Aorta (tissue), 5 donors: Measurements from ENCODE around the gene WWOX. TPM values are rescaled to one million over a fixed set of nuclear protein-coding genes. Genes with fewer than 3 reads are reported as not detected.

Experiments used
- ATAC-seq: fragments of 200-7000 bp; cut with Tn5 transposase; one replicate; pipeline ENCODE4 v1.9.1; 2022; ENCODE audit warnings: moderate library complexity; ENCODE audit not compliant: low FRiP score
- DNase-seq, 2 donors: peaks; one replicate each; pipeline ENCODE4 v3.0.0-alpha.2; 2020
- H3K27ac ChIP-seq, 2 donors: one replicate each; pipeline ENCODE4 v1.5.1; 2013; ENCODE audit warnings: low read length in 2 of 2, mild to moderate bottlenecking in 2 of 2, moderate library complexity in 2 of 2, control low read depth in 1 of 2, inconsistent platforms in 1 of 2, low read depth in 1 of 2
- H3K27me3 ChIP-seq, 2 donors: one replicate each; pipeline ENCODE4 v1.6.1; 2013; ENCODE audit warnings: control low read depth in 1 of 2, low read length in 1 of 2, mild to moderate bottlenecking in 1 of 2, moderate library complexity in 1 of 2; ENCODE audit not compliant: insufficient read depth in 2 of 2, control insufficient read depth in 1 of 2
- H3K36me3 ChIP-seq, 2 donors: one replicate each; pipeline ENCODE4 v1.6.1; 2013; ENCODE audit warnings: control low read depth in 1 of 2, low read length in 1 of 2, mild to moderate bottlenecking in 1 of 2; ENCODE audit not compliant: insufficient read depth in 2 of 2, control insufficient read depth in 1 of 2
- H3K4me1 ChIP-seq, 2 donors: one replicate each; pipeline ENCODE4 v1.6.1; 2013; ENCODE audit warnings: low read length in 2 of 2, control low read depth in 1 of 2, mild to moderate bottlenecking in 1 of 2, moderate library complexity in 1 of 2; ENCODE audit not compliant: insufficient read depth in 2 of 2, control insufficient read depth in 1 of 2
- H3K4me3 ChIP-seq, 2 donors: one replicate each; pipeline ENCODE4 v1.5.1; 2013; ENCODE audit warnings: low read length in 2 of 2, control low read depth in 1 of 2, mild to moderate bottlenecking in 1 of 2
- H3K9me3 ChIP-seq: one replicate; pipeline ENCODE4 v1.6.1; 2013; ENCODE audit warnings: mild to moderate bottlenecking, low read length; ENCODE audit not compliant: control insufficient read depth
- WGBS, 2 donors: extraction: QIAGEN DNeasy Blood & Tissue Kit; methylation state at CpG; one replicate each; pipeline ENCODE4 v1.1.7; 2013; 5-methylcytosine and 5-hydroxymethylcytosine counted together
- intact Hi-C, 2 donors: fragments of 100-400 bp; cut with DNase I; formaldehyde crosslinking; loops; one replicate each; pipeline versions ENCODE4 v1.14.2 to v1.15.0; 2022
- polyA plus RNA-seq, 2 donors: library from polyadenylated mRNA; stranded (reverse); fragments of 200-250 nt; gene quantifications; one replicate each; pipeline ENCODE4 v1.2.3, GENCODE V29; 2013
- total RNA-seq, 2 donors: library from RNA; stranded (reverse); fragmentation: NEBNext Ultra II Directional; extraction: Animal tissue kit (Norgen Biotek cat#: 25700); gene quantifications; one replicate each; pipeline ENCODE4 v1.2.1, GENCODE V29; 2021
- donor health status: healthy with polysubstance abuse.
- donor health status: Bipolar disorder and iron deficiency.
- donor health status: DM: no; HTN: no; CAD: no.
- donor health status: DM: no; HTN: no; CAD: no.
- donor health status: DM: yes; HTN: yes; CAD: no.

Gene WWOX
- total and polyA plus RNA-seq, 4 donors, result 11.2 to 30.9 (median 14.6) TPM

DNA sequence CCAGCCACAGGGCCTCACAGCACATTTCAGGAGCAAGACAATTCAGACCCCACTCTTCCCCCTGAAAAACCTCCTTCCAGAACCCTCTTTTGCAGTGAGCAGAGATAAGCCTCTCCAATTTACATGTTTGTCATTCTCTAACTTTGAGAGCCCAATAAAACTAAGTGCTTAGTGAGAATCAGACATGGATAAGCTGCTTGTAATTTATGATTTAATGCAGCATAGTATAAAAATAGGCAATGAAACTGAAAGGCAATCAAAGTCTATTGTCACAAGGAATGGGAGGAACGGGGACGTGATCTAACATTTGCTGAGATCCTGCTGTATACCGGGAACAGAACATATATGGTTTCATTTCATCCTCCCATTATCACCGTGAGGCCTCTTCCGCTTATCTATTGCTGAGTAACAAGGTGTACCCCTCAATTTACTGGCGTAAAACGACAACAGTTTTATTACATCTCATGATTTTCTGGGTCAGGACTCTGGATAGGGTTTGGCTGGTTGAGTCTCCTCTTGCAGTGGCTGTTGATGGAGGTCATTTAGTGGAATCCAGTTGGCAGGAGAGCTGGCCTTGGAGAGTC lies 903.7 kb downstream of the WWOX start:
- intact Hi-C loops, result no loop called here
- ATAC-seq (no peak), DNase-seq (no peak)
- 97% methylated on average over 7 of the region's 7 CpGs for WGBS, 2 donors
- Histone ChIP-seq H3K9me3 (no peaks in the 10 kb centered on the region), H3K36me3 (no peaks in the 10 kb centered on the region), H3K27me3 (no peaks in the 10 kb centered on the region), H3K4me3 (no peak overlapping the region), H3K27ac (no peak overlapping the region), H3K4me1 (peaks cover 0 to 3% of the 10 kb centered on the region in 2 donors)

DNA sequence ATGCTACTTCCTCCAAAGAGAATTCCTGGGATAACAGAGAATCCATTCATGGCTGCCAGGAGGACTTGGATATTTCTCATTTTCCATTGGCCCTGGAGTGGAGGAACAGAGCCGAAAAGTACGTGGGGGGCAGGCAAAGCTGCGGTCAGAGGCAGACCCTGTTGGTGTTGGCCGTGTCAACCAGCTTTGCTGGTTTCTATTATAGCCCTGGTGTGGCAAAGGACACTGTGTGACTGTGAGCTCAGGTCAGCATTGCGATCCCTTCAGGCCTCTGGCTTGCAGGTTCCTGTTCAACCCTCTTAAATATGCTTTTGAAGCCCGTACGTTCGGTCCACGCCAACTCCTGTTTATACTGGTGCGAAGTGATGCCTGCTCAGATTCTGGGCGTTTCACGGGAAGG lies 904.9 kb downstream of the WWOX start:
- no peak overlapping the region for H3K4me3 ChIP-seq
- WGBS, 2 donors, result 46 to 50% methylated on average over 12 of the region's 12 CpGs
- H3K4me1 ChIP-seq, result peaks cover 0 to 3% of the 10 kb centered on the region in 2 donors
- ATAC-seq, result no peak
- H3K36me3 ChIP-seq, result no peaks in the 10 kb centered on the region
- no peaks in the 10 kb centered on the region for H3K27me3 ChIP-seq
- H3K9me3 ChIP-seq, result no peaks in the 10 kb centered on the region
- intact Hi-C loops, result no loop called here
- H3K27ac ChIP-seq, result no peak overlapping the region
- DNase-seq, result no peak

DNA sequence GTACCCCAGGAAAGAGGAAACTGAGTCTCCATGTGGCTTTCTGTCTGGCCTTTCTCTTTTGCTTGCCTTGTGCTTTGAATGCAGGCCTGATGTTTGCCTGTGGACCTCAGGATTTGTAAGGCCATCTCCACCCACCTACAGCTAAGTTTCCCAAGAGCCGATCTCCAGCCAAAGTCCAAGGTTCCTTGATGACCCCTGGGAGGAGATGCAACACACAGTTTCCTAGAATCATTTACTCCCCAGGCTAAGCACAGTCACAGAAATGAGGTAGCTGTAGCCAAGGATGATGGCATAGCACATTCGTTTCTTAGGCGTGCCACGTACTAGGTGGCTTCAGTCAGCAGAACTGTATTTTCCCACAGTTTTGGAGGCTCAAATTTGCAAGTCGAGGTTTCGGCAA lies 905.6 kb downstream of the WWOX start:
- intact Hi-C loops, result no loop called here
- WGBS, 2 donors, result 95 to 97% methylated on average over 6 of the region's 6 CpGs
- no peak for ATAC-seq

DNA sequence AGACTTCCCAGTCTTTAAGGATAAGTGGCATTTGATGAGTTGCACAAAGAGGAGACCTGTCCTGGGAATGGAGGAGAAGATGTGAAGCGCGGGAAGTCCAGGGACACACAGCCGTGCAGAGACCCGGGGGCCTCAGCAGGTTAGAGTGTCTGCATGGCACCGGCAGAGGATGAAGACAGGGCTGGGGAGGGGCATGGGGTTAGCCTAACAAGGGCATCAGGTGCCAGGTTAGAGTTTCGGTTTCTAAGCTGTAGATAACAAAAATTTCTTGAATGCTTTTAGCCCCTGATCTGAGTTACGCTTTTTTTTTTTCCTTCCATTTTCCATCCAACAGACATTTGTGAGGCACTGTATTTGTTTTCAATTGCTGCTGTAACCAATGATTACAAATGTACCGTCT lies 906.8 kb downstream of the WWOX start:
- Histone ChIP-seq H3K9me3 (no peaks in the 10 kb centered on the region), H3K27ac (no peak overlapping the region), H3K27me3 (no peaks in the 10 kb centered on the region), H3K4me3 (no peak overlapping the region), H3K4me1 (peaks cover 0 to 3% of the 10 kb centered on the region in 2 donors), H3K36me3 (no peaks in the 10 kb centered on the region)
- WGBS, 2 donors, result 95 to 98% methylated on average over 8 of the region's 8 CpGs
- ATAC-seq (no peak), DNase-seq (no peak)
- intact Hi-C loops, result no loop called here

More for the DNA sequence above, 905.6 kb downstream of the WWOX start:
- H3K4me3 ChIP-seq, result no peak overlapping the region
- no peak for DNase-seq
- no peaks in the 10 kb centered on the region for H3K27me3 ChIP-seq
- no peak overlapping the region for H3K27ac ChIP-seq
- H3K9me3 ChIP-seq, result no peaks in the 10 kb centered on the region
- H3K36me3 ChIP-seq, result no peaks in the 10 kb centered on the region
- peaks cover 0 to 3% of the 10 kb centered on the region in 2 donors for H3K4me1 ChIP-seq

DNA sequence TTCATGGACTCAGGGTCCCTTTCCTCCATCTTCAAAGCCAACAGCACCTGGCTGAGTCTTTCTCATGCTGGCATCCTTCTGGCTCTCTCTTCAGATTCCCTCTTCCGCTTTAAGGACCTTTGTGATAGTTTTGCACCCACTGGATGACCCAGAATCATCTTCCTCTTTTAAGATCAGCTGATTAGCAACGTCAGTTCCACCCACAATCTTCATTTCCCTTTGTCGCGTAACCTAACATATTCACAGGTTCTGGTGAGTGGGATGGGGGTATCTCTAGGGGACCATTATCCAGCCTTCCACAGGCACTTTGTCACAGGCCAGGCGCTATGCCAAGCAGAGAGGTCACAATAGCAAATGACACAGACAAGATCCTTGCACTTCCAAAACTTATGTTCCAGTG lies 907.3 kb downstream of the WWOX start:
- Histone ChIP-seq H3K4me1 (peaks cover 0 to 3% of the 10 kb centered on the region in 2 donors), H3K4me3 (no peak overlapping the region), H3K27ac (no peak overlapping the region), H3K9me3 (no peaks in the 10 kb centered on the region), H3K36me3 (no peaks in the 10 kb centered on the region), H3K27me3 (no peaks in the 10 kb centered on the region)
- 55 to 66% methylated on average over 5 of the region's 5 CpGs for WGBS, 2 donors
- ATAC-seq (no peak), DNase-seq (no peak)
- intact Hi-C loops, result no loop called here

DNA sequence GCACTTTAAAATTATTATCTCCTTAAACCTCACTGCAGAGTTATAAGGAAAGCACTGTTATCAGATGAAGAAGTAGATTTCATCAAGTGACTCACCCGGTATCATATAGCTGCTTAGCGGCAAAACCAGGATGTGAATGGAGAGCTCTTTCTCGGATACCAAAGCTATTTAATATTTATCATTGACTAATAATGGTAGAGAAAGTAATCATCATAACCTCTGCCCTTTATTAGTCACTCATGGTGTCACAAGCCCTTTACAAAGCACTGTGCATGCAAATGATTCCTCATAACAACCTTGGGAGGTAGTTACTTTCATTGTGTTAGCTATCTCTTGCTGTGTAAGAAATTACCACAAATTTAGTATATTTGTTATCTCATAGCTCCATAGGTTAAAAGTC lies 908.2 kb downstream of the WWOX start:
- peaks cover 0 to 3% of the 10 kb centered on the region in 2 donors for H3K4me1 ChIP-seq
- DNase-seq (no peak), ATAC-seq (no peak)
- H3K4me3 ChIP-seq, result no peak overlapping the region
- no peaks in the 10 kb centered on the region for H3K36me3 ChIP-seq
- no peak overlapping the region for H3K27ac ChIP-seq
- 95 to 96% methylated on average over 3 of the region's 3 CpGs for WGBS, 2 donors
- no peaks in the 10 kb centered on the region for H3K9me3 ChIP-seq
- intact Hi-C loops, result no loop called here
- H3K27me3 ChIP-seq, result no peaks in the 10 kb centered on the region

DNA sequence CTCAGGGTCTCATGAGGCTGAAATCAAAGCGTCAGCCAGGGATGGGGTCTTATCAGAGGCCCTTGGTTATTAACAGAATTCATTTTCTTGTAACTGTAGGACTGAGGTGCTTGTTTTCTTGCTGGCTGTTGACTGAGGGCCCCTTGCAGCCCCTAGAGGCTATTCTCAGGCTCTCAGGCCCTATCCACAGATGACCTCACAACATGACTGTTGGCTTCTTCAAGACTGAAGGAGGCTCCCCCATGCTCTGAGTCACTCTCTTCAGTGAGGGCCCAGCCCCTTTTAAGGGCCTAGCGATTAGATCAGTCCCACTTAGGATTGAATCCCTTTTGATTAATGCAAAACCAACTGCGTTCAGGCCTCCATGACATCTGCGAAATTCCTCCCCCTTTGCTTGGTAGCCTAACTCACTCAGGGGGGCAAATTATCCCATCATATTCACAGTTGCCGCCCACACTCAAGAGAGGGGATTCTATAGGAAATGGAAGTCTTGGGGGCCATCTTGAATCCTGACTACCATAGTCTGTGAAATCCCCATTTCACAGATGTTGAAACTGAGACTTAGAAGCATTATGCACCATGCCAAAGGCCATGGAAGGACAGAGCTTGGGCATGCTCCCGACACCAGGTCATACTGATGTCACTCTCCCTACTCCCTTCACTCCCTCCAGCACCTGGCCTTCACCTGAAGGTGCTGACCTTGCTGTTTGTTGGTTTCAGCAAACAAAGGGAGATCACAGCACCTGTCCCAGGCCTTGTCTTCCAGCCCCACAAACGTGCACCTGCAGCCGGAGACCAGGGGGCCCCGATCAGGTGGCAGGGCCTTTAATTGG lies 908.8 kb downstream of the WWOX start:
- WGBS, 2 donors, result 96% methylated on average over 9 of the region's 9 CpGs
- Histone ChIP-seq H3K27ac (no peak overlapping the region), H3K36me3 (no peaks in the 10 kb centered on the region), H3K4me1 (peaks cover 0 to 3% of the 10 kb centered on the region in 2 donors), H3K9me3 (no peaks in the 10 kb centered on the region), H3K27me3 (no peaks in the 10 kb centered on the region), H3K4me3 (no peak overlapping the region)
- ATAC-seq (no peak), DNase-seq (no peak)
- intact Hi-C loops, result no loop called here

DNA sequence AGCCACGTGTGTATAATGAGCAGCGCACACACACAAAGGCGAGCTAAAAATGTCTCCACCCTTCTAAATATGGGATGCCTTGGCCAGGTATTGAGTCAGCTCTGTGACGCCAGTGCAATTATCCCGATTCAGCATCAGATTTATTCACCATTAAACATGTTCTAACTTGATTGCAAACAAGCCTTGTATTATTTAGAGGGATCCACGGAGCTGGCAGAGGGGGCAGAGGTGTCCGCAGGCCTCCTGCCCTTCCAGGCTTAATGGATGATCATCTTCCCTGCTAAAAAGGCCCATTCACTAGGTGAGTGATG lies 909.4 kb downstream of the WWOX start:
- no peak for DNase-seq
- intact Hi-C loops, result no loop called here
- Histone ChIP-seq H3K9me3 (no peaks in the 10 kb centered on the region), H3K4me1 (peaks cover 0 to 3% of the 10 kb centered on the region in 2 donors), H3K27ac (no peak overlapping the region), H3K36me3 (no peaks in the 10 kb centered on the region), H3K27me3 (no peaks in the 10 kb centered on the region), H3K4me3 (no peak overlapping the region)
- no peak for ATAC-seq
- WGBS, 2 donors, result 79 to 94% methylated on average over 7 of the region's 7 CpGs

DNA sequence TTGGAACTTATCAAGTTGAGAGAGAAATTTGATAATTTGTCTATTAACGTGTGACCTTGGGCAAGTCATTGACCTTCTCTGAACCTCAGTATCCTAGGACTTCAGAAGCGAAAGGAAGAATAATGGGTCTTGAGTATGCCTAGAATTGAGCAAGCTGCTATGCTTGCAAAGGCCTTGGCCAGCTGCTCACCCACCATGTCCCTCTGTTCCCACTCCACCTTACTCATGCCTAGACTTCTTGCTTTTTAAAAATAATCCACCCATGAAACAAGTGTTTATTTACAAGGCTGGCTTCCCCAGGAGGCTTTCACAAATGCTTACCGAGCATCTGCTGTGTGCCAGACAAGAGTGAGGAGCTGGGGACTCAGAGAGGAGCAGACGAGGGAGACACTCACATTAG lies 910.4 kb downstream of the WWOX start:
- Histone ChIP-seq H3K9me3 (no peaks in the 10 kb centered on the region), H3K27me3 (no peaks in the 10 kb centered on the region), H3K36me3 (no peaks in the 10 kb centered on the region), H3K4me3 (no peak overlapping the region), H3K27ac (no peak overlapping the region), H3K4me1 (no peaks in the 10 kb centered on the region)
- DNase-seq, result no peak
- intact Hi-C loops, result no loop called here
- 92 to 93% methylated on average over 4 of the region's 4 CpGs for WGBS, 2 donors
- ATAC-seq, result no peak
